SK-N-SH treated with all-trans-retinoic acid at 6 μM for 48 hours (cell line): ENCODE measurements around the gene C3.

ENCODE experiments used
- ARNTL ChIP-seq: fragments of 450-650 bp; formaldehyde crosslinking; IDR thresholded peaks from 2 replicates; pipeline ENCODE4 v1.5.0; 2020; ENCODE audit warnings: low read depth, mild to moderate bottlenecking, moderate library complexity, borderline replicate concordance
- GLIS3 ChIP-seq: fragments of 250-450 bp; sonication (Bioruptor Pico); IDR thresholded peaks from 2 replicates; pipeline ENCODE4 v1.5.0; 2020; ENCODE audit warnings: mild to moderate bottlenecking, moderate library complexity
- OSR1 ChIP-seq: fragments of 250-450 bp; sonication (Bioruptor Pico); IDR thresholded peaks from 2 replicates; pipeline ENCODE4 v1.8.0; 2022; ENCODE audit warnings: moderate library complexity, mild to moderate bottlenecking, inconsistent platforms
- PATZ1 ChIP-seq: fragments of 250-450 bp; sonication (Bioruptor Pico); IDR thresholded peaks from 2 replicates; pipeline ENCODE4 v1.8.0; 2020; ENCODE audit warnings: mild to moderate bottlenecking, moderate library complexity, borderline replicate concordance
- POU6F1 ChIP-seq: fragments of 250-450 bp; sonication (Bioruptor Pico); IDR thresholded peaks from 2 replicates; pipeline ENCODE4 v1.8.0; 2021; ENCODE audit warnings: low read depth, mild to moderate bottlenecking, moderate library complexity, borderline replicate concordance
- SNAI2 ChIP-seq: fragments of 250-450 bp; sonication (Bioruptor Pico); IDR thresholded peaks from 2 replicates; pipeline ENCODE4 v1.5.0; 2020; ENCODE audit warnings: mild to moderate bottlenecking, moderate library complexity
- ZC3H10 ChIP-seq: fragments of 250-450 bp; sonication (Bioruptor Pico); IDR thresholded peaks from 2 replicates; pipeline ENCODE4 v1.5.1; 2021; ENCODE audit warnings: mild to moderate bottlenecking, moderate library complexity
- TF ChIP-seq, protein P1 (sequence below): fragments of 250-450 bp; sonication (Bioruptor Pico); IDR thresholded peaks from 2 replicates; pipeline ENCODE4 v1.5.1; 2020; ENCODE audit warnings: low read depth, mild to moderate bottlenecking, moderate library complexity

DNA sequence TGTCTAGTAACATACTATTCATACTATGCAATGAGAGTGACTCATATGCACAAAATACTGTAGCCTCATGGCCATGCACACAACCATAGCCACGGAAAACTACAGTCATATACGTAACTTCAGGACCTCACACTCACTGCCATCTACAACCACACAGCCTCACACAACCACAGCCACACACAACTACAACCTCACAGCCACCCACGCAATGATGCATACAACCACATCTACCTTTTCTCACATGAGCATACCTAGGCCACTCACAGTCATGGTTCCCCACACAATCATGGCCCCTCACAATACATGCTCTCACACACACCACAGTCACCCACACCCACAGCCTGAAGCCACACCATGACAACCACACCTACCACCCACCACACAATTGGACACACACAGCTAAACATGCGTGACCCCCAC lies 41.8 kb downstream of the C3 start:
- no peak for TF ChIP-seq ZC3H10 (CRISPR knock-in tag)
- TF ChIP-seq, protein P1, sequence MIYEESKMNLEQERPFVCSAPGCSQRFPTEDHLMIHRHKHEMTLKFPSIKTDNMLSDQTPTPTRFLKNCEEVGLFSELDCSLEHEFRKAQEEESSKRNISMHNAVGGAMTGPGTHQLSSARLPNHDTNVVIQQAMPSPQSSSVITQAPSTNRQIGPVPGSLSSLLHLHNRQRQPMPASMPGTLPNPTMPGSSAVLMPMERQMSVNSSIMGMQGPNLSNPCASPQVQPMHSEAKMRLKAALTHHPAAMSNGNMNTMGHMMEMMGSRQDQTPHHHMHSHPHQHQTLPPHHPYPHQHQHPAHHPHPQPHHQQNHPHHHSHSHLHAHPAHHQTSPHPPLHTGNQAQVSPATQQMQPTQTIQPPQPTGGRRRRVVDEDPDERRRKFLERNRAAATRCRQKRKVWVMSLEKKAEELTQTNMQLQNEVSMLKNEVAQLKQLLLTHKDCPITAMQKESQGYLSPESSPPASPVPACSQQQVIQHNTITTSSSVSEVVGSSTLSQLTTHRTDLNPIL (CRISPR knock-in tag): no peak
- TF ChIP-seq PATZ1: no peak
- no peak for TF ChIP-seq ARNTL (CRISPR knock-in tag)
- no peak for TF ChIP-seq GLIS3
- no peak for TF ChIP-seq OSR1 (CRISPR knock-in tag)
- no peak for TF ChIP-seq SNAI2
- no peak for TF ChIP-seq POU6F1 (CRISPR knock-in tag)
